ENCODE data around the gene SYPL1. TPM values are rescaled to one million over a fixed set of nuclear protein-coding genes. Genes with fewer than 3 reads are reported as not detected.

SYPL1 gene
- total and polyA plus RNA-seq, 12 donors = 25.0 to 107 (median 80.7) TPM

- Histone ChIP-seq H3K36me3 (replicated peaks in 1 of 2) (peaks cover 0 to 5% of the 10 kb centered on the region in 2 donors), H3K4me1 (replicated peaks in 1 of 2) (no peaks in the 10 kb centered on the region), H3K4me3 (no peak overlapping the region), H3K27me3 (no peaks in the 10 kb centered on the region), H3K9me3 (replicated peaks in 1 of 3) (no peaks in the 10 kb centered on the region), H3K27ac (no peak overlapping the region)
- intact Hi-C loops (cut with DNase I) = no loop called here
- TF ChIP-seq POLR2A (IDR thresholded peaks at IDR 0.05) (no peak), CTCF (IDR thresholded peaks at IDR 0.05) (no peak)
- WGBS, 4 donors = 88 to 91% (median 90%) methylated on average over 4 of the region's 4 CpGs
- DNase-seq = no peak
These were observed 26.1 kb downstream of the SYPL1 start for GRCh38 chr7:106086062-106086461.

GRCh38 chr7:106085015-106085414 is 27.1 kb downstream of the SYPL1 start:
- Histone ChIP-seq H3K4me1 (replicated peaks in 1 of 2) (no peaks in the 10 kb centered on the region), H3K9me3 (replicated peaks in 1 of 3) (no peaks in the 10 kb centered on the region), H3K27me3 (no peaks in the 10 kb centered on the region), H3K27ac (no peak overlapping the region), H3K36me3 (replicated peaks in 1 of 2) (peaks cover 0 to 3% of the 10 kb centered on the region in 2 donors), H3K4me3 (no peak overlapping the region)
- no peak for TF ChIP-seq CTCF (IDR thresholded peaks at IDR 0.05)
- intact Hi-C loops (cut with DNase I) = no loop called here
- no peak for DNase-seq

- TF ChIP-seq CTCF (IDR thresholded peaks at IDR 0.05) (no peak), POLR2A (IDR thresholded peaks at IDR 0.05) (no peak)
- intact Hi-C loops (cut with DNase I) = no loop called here
- Histone ChIP-seq H3K27ac (no peak overlapping the region), H3K4me1 (replicated peaks in 1 of 2) (no peaks in the 10 kb centered on the region), H3K27me3 (no peaks in the 10 kb centered on the region), H3K36me3 (replicated peaks in 1 of 2) (no peaks in the 10 kb centered on the region), H3K9me3 (replicated peaks in 1 of 3) (no peaks in the 10 kb centered on the region), H3K4me3 (no peak overlapping the region)
- WGBS, 4 donors = 82 to 86% (median 84%) methylated on average over 3 of the region's 3 CpGs
- DNase-seq = no peak
These were observed 28.4 kb downstream of the SYPL1 start for GRCh38 chr7:106083717-106084116.

- H3K27ac ChIP-seq = no peak overlapping the region
- no peaks in the 10 kb centered on the region for H3K9me3 ChIP-seq (replicated peaks in 1 of 3)
- WGBS, 4 donors = 81 to 86% (median 84%) methylated on average over 18 of the region's 18 CpGs
- no peaks in the 10 kb centered on the region for H3K27me3 ChIP-seq
- intact Hi-C loops (cut with DNase I) = no loop called here
- TF ChIP-seq CTCF (IDR thresholded peaks at IDR 0.05) (no peak), POLR2A (IDR thresholded peaks at IDR 0.05) (no peak)
- no peaks in the 10 kb centered on the region for H3K4me1 ChIP-seq (replicated peaks in 1 of 2)
- DNase-seq = no peak
- H3K36me3 ChIP-seq (replicated peaks in 1 of 2) = no peaks in the 10 kb centered on the region
- H3K4me3 ChIP-seq = no peak overlapping the region
These were observed 29.8 kb downstream of the SYPL1 start for GRCh38 chr7:106082087-106082854.
